Panc1 (cell line): ENCODE measurements around the gene VAV3. TPM values are rescaled to one million over a fixed set of nuclear protein-coding genes. Genes with fewer than 3 reads are reported as not detected.

ENCODE experiments used
- ATAC-seq: fragments of 200-7000 bp; cut with Tn5 transposase; 2 replicates; pipeline ENCODE4 v1.9.1; 2020; ENCODE audit warnings: mild to moderate bottlenecking, moderate library complexity
- BruUV-seq: library from RNA; stranded (reverse); fragments of 400-500 nt; replicated peaks from 2 replicates; lab custom pipeline; 2021; lab: Mats Ljungman, UMichigan
- CTCF ChIA-PET: fragments of 300-600 bp; sonication (Branson Sonifier 250); formaldehyde crosslinking; loops from one replicate; lab custom pipeline; 2022; ENCODE audit warnings: antibody characterized with exemption; lab: Charles Lee
- POLR2A ChIA-PET: fragments of 300-600 bp; sonication (Branson Sonifier 250); formaldehyde crosslinking; loops from one replicate; lab custom pipeline; 2022; ENCODE audit warnings: antibody characterized with exemption; lab: Charles Lee
- DNase-seq: peaks from one replicate; pipeline ENCODE4 v3.0.0-alpha.2; 2010; ENCODE audit warnings: low read depth, low spot score
- H3K27ac ChIP-seq: 2 replicates; pipeline ENCODE4 v1.5.1; 2011; ENCODE audit warnings: mild to moderate bottlenecking, low read length, inconsistent platforms
- H3K27me3 ChIP-seq: fragments of 200-500 bp; sonication (Bioruptor generic); 2 replicates; pipeline ENCODE4 v1.6.0; 2014; ENCODE audit warnings: low read length, inconsistent platforms; ENCODE audit not compliant: control insufficient read depth, insufficient read depth
- H3K36me3 ChIP-seq: fragments of 200-500 bp; sonication (Bioruptor generic); 2 replicates; pipeline ENCODE4 v1.5.1; 2014; ENCODE audit warnings: inconsistent platforms, mild to moderate bottlenecking, low read length, moderate library complexity; ENCODE audit not compliant: control insufficient read depth, insufficient read depth
- H3K4me1 ChIP-seq: 2 replicates; pipeline ENCODE4 v1.5.1; 2011; ENCODE audit warnings: inconsistent platforms, mild to moderate bottlenecking, low read length, moderate library complexity; ENCODE audit not compliant: control insufficient read depth, insufficient read depth
- H3K4me3 ChIP-seq, 2 experiments: 2 replicates each; pipeline ENCODE4 v1.5.1; 2011 to 2012; ENCODE audit warnings: low read depth in 2 of 2, low read length in 2 of 2, mild to moderate bottlenecking in 2 of 2, inconsistent platforms in 1 of 2, moderate library complexity in 1 of 2
- H3K9me3 ChIP-seq: fragments of 200-500 bp; sonication (Bioruptor generic); 2 replicates; pipeline ENCODE4 v1.5.1; 2014; ENCODE audit warnings: low read depth, mild to moderate bottlenecking, inconsistent platforms, low read length, moderate library complexity; ENCODE audit not compliant: control insufficient read depth, insufficient read depth
- CTCF ChIP-seq: fragments of 450-650 bp; IDR thresholded peaks from 2 replicates; pipeline ENCODE4 v1.5.1; 2017; ENCODE audit warnings: mild to moderate bottlenecking
- POLR2AphosphoS5 ChIP-seq: IDR thresholded peaks from 2 replicates; pipeline ENCODE4 v1.6.1; 2012; ENCODE audit warnings: mild to moderate bottlenecking, low read depth, low read length, moderate library complexity
- REST ChIP-seq, 2 experiments: IDR thresholded peaks; 2 replicates each; pipeline ENCODE4 v1.6.1; 2011 to 2012; ENCODE audit warnings: low read depth in 2 of 2, control low read depth in 1 of 2, low read length in 1 of 2, mild to moderate bottlenecking in 1 of 2, moderate library complexity in 1 of 2; ENCODE audit not compliant: insufficient read depth in 1 of 2
- SIN3A ChIP-seq: IDR thresholded peaks from 2 replicates; pipeline ENCODE4 v1.6.1; 2012; ENCODE audit warnings: low read depth, mild to moderate bottlenecking, low read length, moderate library complexity, borderline replicate concordance; ENCODE audit not compliant: insufficient read depth
- TCF7L2 ChIP-seq: IDR thresholded peaks from 2 replicates; pipeline ENCODE4 v1.6.1; 2011; ENCODE audit warnings: mild to moderate bottlenecking, low read depth, low read length, inconsistent platforms
- in situ Hi-C: cut with HindIII; loops from 2 replicates; pipeline ENCODE4 v1.10.0; 2016; ENCODE audit warnings: low sequenced_read_pairs, low pct_unique_long_range_greater_than_20kb
- intact Hi-C: fragments of 100-400 bp; cut with micrococcal nuclease; formaldehyde crosslinking; loops from one replicate; pipeline ENCODE4 v1.10.0; 2022; ENCODE audit not compliant: unreplicated experiment
- total RNA-seq: library from RNA; stranded (reverse); gene quantifications from one replicate; pipeline ENCODE4 v1.2.1, GENCODE V29; 2021; ENCODE audit not compliant: unreplicated experiment

Gene VAV3
- total RNA-seq, 1 experiment from 2014 or later = 0.23 TPM

GRCh38 chr1:107788206-107789202 is 176.5 kb downstream of the VAV3 start:
- CTCF ChIA-PET = no interaction called here

GRCh38 chr1:107787299-107787698 is 177.7 kb downstream of the VAV3 start:
- H3K4me1 ChIP-seq = no peaks in the 10 kb centered on the region
- intact Hi-C loops (no loop called here), in situ Hi-C loops (no loop called here)
- H3K9me3 ChIP-seq = no peaks in the 10 kb centered on the region
- no peaks in the 10 kb centered on the region for H3K36me3 ChIP-seq
- ChIA-PET CTCF (no interaction called here), POLR2A (no interaction called here)
- no peak for DNase-seq
- no peaks in the 10 kb centered on the region for H3K27me3 ChIP-seq
- BruUV-seq = no TSS peak
- no peak for ATAC-seq
- H3K27ac ChIP-seq = no peak overlapping the region
- H3K4me3 ChIP-seq = no peak overlapping the region
- no peak for TF ChIP-seq POLR2AphosphoS5
- TF ChIP-seq SIN3A = no peak
- no peak for TF ChIP-seq CTCF
- TF ChIP-seq REST (IDR thresholded peaks at IDR 0.05; ENCODE audit: insufficient read depth in 1 of 2, low read depth in 2 of 2, low read length in 1 of 2) = no peak

More at GRCh38 chr1:107788206-107789202, 176.5 kb downstream of the VAV3 start:
- Histone ChIP-seq H3K27ac (no peak overlapping the region), H3K4me1 (no peaks in the 10 kb centered on the region), H3K4me3 (no peak overlapping the region), H3K27me3 (no peaks in the 10 kb centered on the region), H3K9me3 (no peaks in the 10 kb centered on the region), H3K36me3 (no peaks in the 10 kb centered on the region)
- TF ChIP-seq CTCF = no peak
- TF ChIP-seq TCF7L2 = no peak
- no peak for TF ChIP-seq REST (IDR thresholded peaks at IDR 0.05; ENCODE audit: insufficient read depth in 1 of 2, low read depth in 2 of 2, low read length in 1 of 2)
- TF ChIP-seq SIN3A = no peak
- no peak for TF ChIP-seq POLR2AphosphoS5
- POLR2A ChIA-PET = no interaction called here
- ATAC-seq = no peak
- intact Hi-C loops = no loop called here
- in situ Hi-C loops = no loop called here
- no TSS peak for BruUV-seq
- DNase-seq = no peak
